Endothelial cell of umbilical vein (primary cell): Measurements from ENCODE around the gene AFF1. TPM values are rescaled to one million over a fixed set of nuclear protein-coding genes. Genes with fewer than 3 reads are reported as not detected.

Experiments
- BruUV-seq: library from RNA; stranded (reverse); fragments of 400-500 nt; replicated peaks from 2 replicates; lab custom pipeline; 2021; lab: Mats Ljungman, UMichigan
- CTCF ChIA-PET: fragments of 300-600, 350-600 bp; sonication (Branson Sonifier 250); formaldehyde crosslinking; loops from one replicate; lab custom pipeline; 2021; ENCODE audit warnings: antibody characterized with exemption, inconsistent platforms; lab: Charles Lee
- POLR2A ChIA-PET: fragments of 300-600, 350-600 bp; sonication (Branson Sonifier 250); formaldehyde crosslinking; loops from one replicate; lab custom pipeline; 2021; ENCODE audit warnings: antibody characterized with exemption, inconsistent platforms; lab: Charles Lee
- DNase-seq: peaks from one replicate; pipeline ENCODE4 v3.0.0-alpha.2; 2011; ENCODE audit warnings: low read depth, low spot score
- FAIRE-seq: peaks from 2 replicates; lab custom pipeline; 2011; peaks lifted over from hg19 to GRCh38; lab: Jason Lieb, UNC
- H2AFZ ChIP-seq: 2 replicates; pipeline ENCODE4 v1.6.0; 2012; ENCODE audit warnings: low read depth, low read length, control low read depth, inconsistent platforms
- H3K27ac ChIP-seq: 2 replicates; pipeline ENCODE4 v1.5.1; 2011; ENCODE audit warnings: low read depth, mild to moderate bottlenecking, control low read depth, low read length, moderate library complexity; ENCODE audit not compliant: insufficient read depth
- H3K27me3 ChIP-seq, 2 experiments: 2 replicates each; pipeline versions ENCODE4 v1.6.0 to v1.6.1; 2011; ENCODE audit warnings: low read length in 2 of 2, mixed read lengths in 1 of 2; ENCODE audit not compliant: control insufficient read depth in 2 of 2, insufficient read depth in 2 of 2
- H3K36me3 ChIP-seq, 2 experiments: 2 replicates in 1 of 2; 3 replicates in 1 of 2; pipeline ENCODE4 v1.5.1; 2011; ENCODE audit warnings: low read length in 2 of 2, mild to moderate bottlenecking in 1 of 2, moderate library complexity in 1 of 2; ENCODE audit not compliant: control insufficient read depth in 2 of 2, insufficient read depth in 2 of 2; ENCODE audit errors: extremely low read depth in 1 of 2
- H3K4me1 ChIP-seq: 3 replicates; pipeline ENCODE4 v1.5.1; 2011; ENCODE audit warnings: mild to moderate bottlenecking, low read length; ENCODE audit not compliant: control insufficient read depth, insufficient read depth; ENCODE audit errors: extremely low read depth
- H3K4me2 ChIP-seq: 2 replicates; pipeline ENCODE4 v1.6.1; 2011; ENCODE audit warnings: low read length, control low read depth, mixed read lengths; ENCODE audit not compliant: insufficient read depth
- H3K4me3 ChIP-seq, 3 experiments: fragments of 200-600 bp in 1 of 3; sonication (generic), shearing (Covaris generic) in 1 of 3; replicated peaks in 1 of 3; 2 replicates each; pipeline ENCODE4 v1.5.1; 2011 to 2016; ENCODE audit warnings: control low read depth in 3 of 3, low read length in 3 of 3, mild to moderate bottlenecking in 2 of 3, inconsistent platforms in 1 of 3, low read depth in 1 of 3, moderate library complexity in 1 of 3; ENCODE audit not compliant: insufficient read depth in 1 of 3
- H3K79me2 ChIP-seq: 2 replicates; pipeline ENCODE4 v1.6.0; 2012; ENCODE audit warnings: low read length, inconsistent platforms; ENCODE audit not compliant: control insufficient read depth, insufficient read depth
- H3K9ac ChIP-seq: replicated peaks from 2 replicates; pipeline ENCODE3; 2011; ENCODE audit warnings: low read length, control low read depth; ENCODE audit not compliant: insufficient read depth; ENCODE audit errors: extremely low read depth
- H3K9me1 ChIP-seq: replicated peaks from 3 replicates; pipeline ENCODE4 v1.6.0; 2011; ENCODE audit warnings: mild to moderate bottlenecking, low read length; ENCODE audit not compliant: control insufficient read depth, insufficient read depth; ENCODE audit errors: extremely low read depth
- H3K9me3 ChIP-seq: replicated peaks from 2 replicates; pipeline ENCODE4 v1.5.1; 2012; ENCODE audit warnings: low read length, inconsistent platforms; ENCODE audit not compliant: control insufficient read depth, insufficient read depth
- H4K20me1 ChIP-seq: replicated peaks from 2 replicates; pipeline ENCODE3; 2011; ENCODE audit warnings: mild to moderate bottlenecking, low read length; ENCODE audit not compliant: control insufficient read depth, insufficient read depth; ENCODE audit errors: extremely low read depth
- CTCF ChIP-seq, 2 donors: IDR thresholded peaks; 1 replicate in 1 of 2; 2 replicates in 1 of 2; pipeline ENCODE4 v1.5.1; 2011; ENCODE audit warnings: low read length in 2 of 2, mild to moderate bottlenecking in 2 of 2, moderate library complexity in 2 of 2, control low read depth in 1 of 2, inconsistent platforms in 1 of 2, low read depth in 1 of 2; ENCODE audit not compliant: insufficient read depth in 1 of 2; ENCODE audit errors: extremely low read depth in 1 of 2
- EZH2 ChIP-seq: IDR thresholded peaks from 2 replicates; pipeline ENCODE4 v1.6.1; 2012; ENCODE audit warnings: borderline replicate concordance, low read depth, mild to moderate bottlenecking, moderate library complexity, low read length, inconsistent platforms; ENCODE audit not compliant: severe bottlenecking
- FOS ChIP-seq: IDR thresholded peaks from 2 replicates; pipeline ENCODE4 v1.6.1; 2011; ENCODE audit warnings: mild to moderate bottlenecking, low read length, moderate library complexity, borderline replicate concordance; ENCODE audit not compliant: insufficient read depth
- GATA2 ChIP-seq: IDR thresholded peaks from 2 replicates; pipeline ENCODE4 v1.7.0; 2011; ENCODE audit warnings: low read depth, mild to moderate bottlenecking, moderate library complexity, mixed read lengths, low read length; ENCODE audit not compliant: insufficient read length, insufficient read depth
- JUN ChIP-seq: IDR thresholded peaks from 2 replicates; pipeline ENCODE4 v1.6.1; 2011; ENCODE audit warnings: borderline replicate concordance, low read depth; ENCODE audit not compliant: insufficient read length, insufficient read depth
- MAX ChIP-seq: IDR thresholded peaks from 2 replicates; pipeline ENCODE4 v1.6.1; 2011; ENCODE audit not compliant: insufficient read depth, insufficient read length
- MYC ChIP-seq: IDR thresholded peaks from one replicate; pipeline ENCODE4 v1.6.1; 2011; ENCODE audit warnings: mild to moderate bottlenecking, low read depth, low read length
- POLR2A ChIP-seq: IDR thresholded peaks from 2 replicates; pipeline ENCODE4 v1.6.1; 2012; ENCODE audit warnings: low read depth, mild to moderate bottlenecking, control low read depth, low read length
- POLR2AphosphoS5 ChIP-seq: IDR thresholded peaks from 2 replicates; pipeline ENCODE4 v1.6.1; 2012; ENCODE audit warnings: low read depth, mild to moderate bottlenecking, control low read depth, low read length, moderate library complexity; ENCODE audit not compliant: insufficient read depth
- dilution Hi-C: fragments of 300-500 bp; cut with MboI; formaldehyde crosslinking; loops from one replicate; pipeline ENCODE4 v1.15.0; 2019; ENCODE audit warnings: low sequenced_read_pairs; ENCODE audit not compliant: extremely low pct_ligation_motif_present
- intact Hi-C: fragments of 100-400 bp; cut with micrococcal nuclease; formaldehyde crosslinking; loops from one replicate; pipeline ENCODE4 v1.10.0; 2022
- polyA plus RNA-seq, 4 experiments: library from polyadenylated mRNA; depleted of rRNA in 3 of 4; stranded (reverse) in 3 of 4; unstranded in 1 of 4; fragments of >200 nt; gene quantifications; 2 replicates each; pipeline versions ENCODE4 v1.2.1 to v1.2.3, GENCODE V29; 2011 to 2012; ENCODE audit warnings: missing spikeins in 1 of 4
- total RNA-seq: library from RNA; stranded (reverse); gene quantifications from 2 replicates; pipeline ENCODE4 v1.2.3, GENCODE V29; 2021

The AFF1 gene
- total and polyA plus RNA-seq, 2 donors (not counting 3 experiments of a cell fraction or from before 2014, with no cell fraction given), result 26.2 to 106 TPM

GRCh38 chr4:86942185-86942666, 7.4 kb downstream of the AFF1 start:
- H3K27ac ChIP-seq, result peak overlapping the region; percentile 60
- FAIRE-seq (peak; percentile 31), DNase-seq (peak; percentile 71)
- no TSS peak for BruUV-seq
- H3K9ac ChIP-seq, result peak overlapping the region; percentile 38
- H4K20me1 ChIP-seq, result no peaks in the 10 kb centered on the region
- no peak overlapping the region for H2AFZ ChIP-seq
- peaks cover 83% of the 10 kb centered on the region for H3K79me2 ChIP-seq
- no peaks in the 10 kb centered on the region for H3K9me1 ChIP-seq
- CTCF ChIA-PET, result interaction anchor here (0.6 to 2.7 kb wide), 11 partner anchors 11 to 150 kb away, joined by 3 to 12 read pairs (median 3); no protein-coding TSS in a partner anchor
- peak overlapping the region; percentile 77 for H3K4me2 ChIP-seq
- dilution Hi-C loops, result no loop called here
- H3K4me3 ChIP-seq, result no peak overlapping the region
- peaks cover 47% of the 10 kb centered on the region for H3K4me1 ChIP-seq
- TF ChIP-seq MAX (no peak), CTCF (IDR thresholded peaks at IDR 0.05; ENCODE audit: extremely low read depth in 1 of 2, insufficient read depth in 1 of 2, low read depth in 1 of 2, low read length in 2 of 2) (no peak), POLR2A (no peak), JUN (peak; percentile 95), MYC (no peak), POLR2AphosphoS5 (no peak), GATA2 (peak; percentile 70), FOS (peak; percentile 94), EZH2 (no peak)
- POLR2A ChIA-PET, result interaction anchor here (1.4 to 1.6 kb wide), 2 partner anchors 64 kb away, joined by 4 read pairs; no protein-coding TSS in a partner anchor
- no peaks in the 10 kb centered on the region for H3K27me3 ChIP-seq
- no peaks in the 10 kb centered on the region for H3K36me3 ChIP-seq
- no peaks in the 10 kb centered on the region for H3K9me3 ChIP-seq
- intact Hi-C loops, result no loop called here
